ENCODE data around the gene BANF2. TPM values are rescaled to one million over a fixed set of nuclear protein-coding genes. Genes with fewer than 3 reads are reported as not detected.

BANF2 gene
- total and polyA plus RNA-seq, 2 of the 4 experiments (the other 2 are of a cell fraction): not detected

DNA sequence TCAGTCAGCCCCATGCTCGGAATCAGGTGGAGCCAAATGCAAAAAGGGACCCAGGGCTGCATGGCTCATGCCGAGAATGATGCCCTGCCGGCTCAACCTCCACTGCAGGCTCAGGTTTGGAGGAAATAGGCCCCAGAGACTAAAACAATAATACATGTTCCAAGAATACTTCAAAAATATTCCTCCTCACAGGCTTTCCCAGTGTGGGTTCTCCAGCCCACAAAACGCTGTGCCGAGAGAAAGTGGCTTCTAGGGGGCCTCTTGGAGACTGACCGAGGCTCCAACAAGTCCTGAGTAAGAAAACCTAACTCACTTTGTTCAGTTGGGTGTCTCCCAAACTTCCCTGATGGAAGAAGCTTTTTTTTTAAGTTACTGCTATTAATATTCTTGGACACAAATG lies 73.9 kb downstream of the BANF2 start:
- Histone ChIP-seq H3K56ac (ENCODE audit: extremely low read depth, insufficient read depth, low read length) (no peak overlapping the region), H3K36me3 (ENCODE audit: control insufficient read depth, insufficient read depth, low read length) (no peaks in the 10 kb centered on the region), H3K4me1 (ENCODE audit: control insufficient read depth, insufficient read depth, low read length) (no peaks in the 10 kb centered on the region), H2BK120ac (ENCODE audit: low read depth, low read length) (no peak overlapping the region), H3K23ac (ENCODE audit: low read depth, low read length) (no peak overlapping the region), H4K5ac (ENCODE audit: low read depth, low read length) (no peak overlapping the region), H2AK9ac (replicated peaks; ENCODE audit: low read depth, low read length, poor library complexity) (no peak overlapping the region), H3K9me1 (ENCODE audit: insufficient read depth, low read length) (no peaks in the 10 kb centered on the region), H2AFZ (replicated peaks; ENCODE audit: low read length, poor library complexity) (no peak overlapping the region), H2AK5ac (ENCODE audit: low read depth, low read length) (no peak overlapping the region), H2BK5ac (ENCODE audit: low read depth, low read length, poor library complexity, severe bottlenecking) (no peak overlapping the region), H4K91ac (ENCODE audit: insufficient read depth, low read depth, low read length) (no peak overlapping the region), H3K79me1 (ENCODE audit: low read depth in 1 of 2, low read length in 2 of 2) (no peaks in the 10 kb centered on the region), H3K9me3 (ENCODE audit: control insufficient read depth, insufficient read depth, low read length) (no peaks in the 10 kb centered on the region), H3K9ac (ENCODE audit: low read depth, low read length) (no peak overlapping the region), H3K4ac (ENCODE audit: low read depth, low read length) (no peak overlapping the region), H4K20me1 (ENCODE audit: insufficient read depth, low read length) (no peaks in the 10 kb centered on the region), H3K14ac (replicated peaks; ENCODE audit: low read depth, low read length) (no peak overlapping the region), H3K27me3 (ENCODE audit: control insufficient read depth, insufficient read depth, low read length) (no peaks in the 10 kb centered on the region; the same call in 1 of the 2 replicates), H3K27ac (ENCODE audit: insufficient read depth, low read length) (no peak overlapping the region), H3K18ac (ENCODE audit: low read depth, low read length) (no peak overlapping the region), H2BK15ac (ENCODE audit: low read depth, low read length) (no peak overlapping the region), H3K4me3 (ENCODE audit: insufficient read depth, low read depth, low read length) (no peak overlapping the region), H4K8ac (ENCODE audit: low read depth in 2 of 2, low read length in 2 of 2) (no peak overlapping the region), H3K4me2 (ENCODE audit: low read depth, low read length) (no peak overlapping the region), H2BK20ac (ENCODE audit: low read depth, low read length) (no peak overlapping the region)
- dilution Hi-C loops (cut with HindIII; ENCODE audit: low sequenced_read_pairs, unreplicated experiment): no loop called here
- no peak for DNase-seq
- in situ Hi-C loops (cut with MboI; ENCODE audit: low sequenced_read_pairs): no loop called here
- TF ChIP-seq MAFK (IDR thresholded peaks at IDR 0.05; ENCODE audit: low read depth, low read length) (no peak), MXI1 (IDR thresholded peaks at IDR 0.05; ENCODE audit: borderline replicate concordance, low read depth, low read length) (no peak), POLR2A (IDR thresholded peaks at IDR 0.05; ENCODE audit: low read depth, low read length) (no peak), FOS (IDR thresholded peaks at IDR 0.05; ENCODE audit: low read depth, low read length) (no peak), CHD1 (IDR thresholded peaks at IDR 0.05; ENCODE audit: low read depth, low read length) (no peak), RFX5 (IDR thresholded peaks at IDR 0.05; ENCODE audit: low read depth, low read length) (no peak), RCOR1 (IDR thresholded peaks at IDR 0.05; ENCODE audit: insufficient replicate concordance, low read length) (no peak), BHLHE40 (IDR thresholded peaks at IDR 0.05; ENCODE audit: low read depth, low read length) (no peak), MAZ (IDR thresholded peaks at IDR 0.05; ENCODE audit: borderline replicate concordance, low read depth, low read length) (no peak), CEBPB (IDR thresholded peaks at IDR 0.05; ENCODE audit: low read depth, low read length) (no peak), RAD21 (IDR thresholded peaks at IDR 0.05; ENCODE audit: low read length) (no peak), SMC3 (IDR thresholded peaks at IDR 0.05; ENCODE audit: low read depth, low read length) (no peak), NFE2L2 (IDR thresholded peaks at IDR 0.05; ENCODE audit: low read depth, low read length) (no peak)
- TF ChIP-seq, protein P1, sequence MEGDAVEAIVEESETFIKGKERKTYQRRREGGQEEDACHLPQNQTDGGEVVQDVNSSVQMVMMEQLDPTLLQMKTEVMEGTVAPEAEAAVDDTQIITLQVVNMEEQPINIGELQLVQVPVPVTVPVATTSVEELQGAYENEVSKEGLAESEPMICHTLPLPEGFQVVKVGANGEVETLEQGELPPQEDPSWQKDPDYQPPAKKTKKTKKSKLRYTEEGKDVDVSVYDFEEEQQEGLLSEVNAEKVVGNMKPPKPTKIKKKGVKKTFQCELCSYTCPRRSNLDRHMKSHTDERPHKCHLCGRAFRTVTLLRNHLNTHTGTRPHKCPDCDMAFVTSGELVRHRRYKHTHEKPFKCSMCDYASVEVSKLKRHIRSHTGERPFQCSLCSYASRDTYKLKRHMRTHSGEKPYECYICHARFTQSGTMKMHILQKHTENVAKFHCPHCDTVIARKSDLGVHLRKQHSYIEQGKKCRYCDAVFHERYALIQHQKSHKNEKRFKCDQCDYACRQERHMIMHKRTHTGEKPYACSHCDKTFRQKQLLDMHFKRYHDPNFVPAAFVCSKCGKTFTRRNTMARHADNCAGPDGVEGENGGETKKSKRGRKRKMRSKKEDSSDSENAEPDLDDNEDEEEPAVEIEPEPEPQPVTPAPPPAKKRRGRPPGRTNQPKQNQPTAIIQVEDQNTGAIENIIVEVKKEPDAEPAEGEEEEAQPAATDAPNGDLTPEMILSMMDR (conservative IDR thresholded peaks at IDR 0.05; ENCODE audit: low read depth, low read length): no peak
- TF ChIP-seq, protein P2, sequence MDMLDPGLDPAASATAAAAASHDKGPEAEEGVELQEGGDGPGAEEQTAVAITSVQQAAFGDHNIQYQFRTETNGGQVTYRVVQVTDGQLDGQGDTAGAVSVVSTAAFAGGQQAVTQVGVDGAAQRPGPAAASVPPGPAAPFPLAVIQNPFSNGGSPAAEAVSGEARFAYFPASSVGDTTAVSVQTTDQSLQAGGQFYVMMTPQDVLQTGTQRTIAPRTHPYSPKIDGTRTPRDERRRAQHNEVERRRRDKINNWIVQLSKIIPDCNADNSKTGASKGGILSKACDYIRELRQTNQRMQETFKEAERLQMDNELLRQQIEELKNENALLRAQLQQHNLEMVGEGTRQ (IDR thresholded peaks at IDR 0.05; ENCODE audit: low read depth, low read length): no peak
- TF ChIP-seq, protein P3, sequence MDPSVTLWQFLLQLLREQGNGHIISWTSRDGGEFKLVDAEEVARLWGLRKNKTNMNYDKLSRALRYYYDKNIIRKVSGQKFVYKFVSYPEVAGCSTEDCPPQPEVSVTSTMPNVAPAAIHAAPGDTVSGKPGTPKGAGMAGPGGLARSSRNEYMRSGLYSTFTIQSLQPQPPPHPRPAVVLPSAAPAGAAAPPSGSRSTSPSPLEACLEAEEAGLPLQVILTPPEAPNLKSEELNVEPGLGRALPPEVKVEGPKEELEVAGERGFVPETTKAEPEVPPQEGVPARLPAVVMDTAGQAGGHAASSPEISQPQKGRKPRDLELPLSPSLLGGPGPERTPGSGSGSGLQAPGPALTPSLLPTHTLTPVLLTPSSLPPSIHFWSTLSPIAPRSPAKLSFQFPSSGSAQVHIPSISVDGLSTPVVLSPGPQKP (IDR thresholded peaks at IDR 0.05; ENCODE audit: borderline replicate concordance, low read depth, low read length): no peak
- no peak for ATAC-seq (ENCODE audit: low read depth)
- WGBS, 2 experiments (ENCODE audit: extremely low coverage in 2 of 2, insufficient read length in 1 of 2): 78% methylated on average over 2 of the region's 6 CpGs; no CpG with 5 or more reads in 1 of the 2 experiments
- POLR2A ChIA-PET (ENCODE audit: unreplicated experiment): no interaction called here
- intact Hi-C loops (cut with micrococcal nuclease): no loop called here
- CTCF ChIA-PET: no interaction called here
- no TSS peak for BruUV-seq (replicated peaks)

Measured in IMR-90 (cell line).